AG09309 (cell line): Measurements from ENCODE around the gene SLC6A6.

Source experiments
- DNase-seq: peaks from one replicate; pipeline ENCODE4 v3.0.0-alpha.2; 2010; ENCODE audit warnings: low read depth
- H3K4me3 ChIP-seq: 2 replicates; pipeline ENCODE4 v1.5.1; 2011; ENCODE audit warnings: mild to moderate bottlenecking, low read depth, low read length, moderate library complexity; ENCODE audit not compliant: control insufficient read depth
- CTCF ChIP-seq: IDR thresholded peaks from 2 replicates; pipeline ENCODE4 v1.5.1; 2011; ENCODE audit warnings: mild to moderate bottlenecking, low read depth, low read length, inconsistent platforms; ENCODE audit not compliant: insufficient read depth, control insufficient read depth; ENCODE audit errors: missing control alignments

The SLC6A6 gene

GRCh38 chr3:14428087-14429033, 26.0 kb downstream of the SLC6A6 start:
- H3K4me3 ChIP-seq: no peak overlapping the region
- DNase-seq: no peak
- TF ChIP-seq CTCF: no peak

GRCh38 chr3:14429237-14429636, 26.8 kb downstream of the SLC6A6 start:
- DNase-seq: no peak
- TF ChIP-seq CTCF: no peak
- H3K4me3 ChIP-seq: no peak overlapping the region

GRCh38 chr3:14429640-14430039, 27.2 kb downstream of the SLC6A6 start:
- no peak overlapping the region for H3K4me3 ChIP-seq
- DNase-seq: no peak
- TF ChIP-seq CTCF: no peak

- TF ChIP-seq CTCF: no peak
- no peak overlapping the region for H3K4me3 ChIP-seq
- no peak for DNase-seq
Observed at GRCh38 chr3:14430053-14430452, 27.6 kb downstream of the SLC6A6 start.

GRCh38 chr3:14430706-14431451, 28.5 kb downstream of the SLC6A6 start:
- no peak for DNase-seq
- H3K4me3 ChIP-seq: no peak overlapping the region
- no peak for TF ChIP-seq CTCF

- no peak overlapping the region for H3K4me3 ChIP-seq
- TF ChIP-seq CTCF: no peak
- no peak for DNase-seq
Observed at GRCh38 chr3:14431452-14431916, 29.1 kb downstream of the SLC6A6 start.
